Esophagus muscularis mucosa (tissue), 4 donors: ENCODE measurements around the gene PRLH.

ENCODE experiments used
- CTCF ChIP-seq, 3 experiments: fragments of 200-600 bp in 2 of 3; fragments of 450-650 bp in 1 of 3; sonication (generic) in 2 of 3; IDR thresholded peaks; one replicate each; pipeline ENCODE4 v1.5.1; 2017 to 2019; ENCODE audit warnings: antibody characterized with exemption in 3 of 3, mild to moderate bottlenecking in 2 of 3, moderate library complexity in 1 of 3
- EP300 ChIP-seq: sonication (generic); formaldehyde crosslinking; IDR thresholded peaks from one replicate; pipeline ENCODE4 v1.6.1; 2017; ENCODE audit warnings: antibody characterized with exemption
- POLR2A ChIP-seq: fragments of 450-650 bp; IDR thresholded peaks from one replicate; pipeline ENCODE4 v1.6.1; 2017; ENCODE audit warnings: antibody characterized with exemption, moderate library complexity, mild to moderate bottlenecking, low read depth
- POLR2AphosphoS5 ChIP-seq, 2 donors: sonication (generic); formaldehyde crosslinking; IDR thresholded peaks; one replicate each; pipeline ENCODE4 v1.6.1; 2017; ENCODE audit warnings: antibody characterized with exemption in 2 of 2

GRCh38 chr2:237599465-237600110 is 33.2 kb downstream of the PRLH start:
- no peak for TF ChIP-seq POLR2AphosphoS5 (IDR thresholded peaks at IDR 0.05)
- TF ChIP-seq POLR2A = no peak
- no peak for TF ChIP-seq CTCF (IDR thresholded peaks at IDR 0.05)
- no peak for TF ChIP-seq EP300
